D721Med (cell line): ENCODE data around the gene NTHL1.

ENCODE experiments used
- DNase-seq: peaks from one replicate; pipeline ENCODE4 v3.0.0; 2011; ENCODE audit warnings: low spot score; ENCODE audit not compliant: insufficient read length
- FAIRE-seq: peaks from 2 replicates; lab custom pipeline; 2011; peaks lifted over from hg19 to GRCh38; lab: Jason Lieb, UNC
- CTCF ChIP-seq: IDR thresholded peaks from 2 replicates; pipeline ENCODE4 v1.5.1; 2012; ENCODE audit warnings: mild to moderate bottlenecking, control low read depth; ENCODE audit not compliant: insufficient read depth; ENCODE audit errors: missing control alignments

Gene NTHL1

GRCh38 chr16:1998360-1998835, 49.2 kb downstream of the NTHL1 start:
- no peak for TF ChIP-seq CTCF
- DNase-seq (no peak), FAIRE-seq (no peak)

- FAIRE-seq = no peak
- DNase-seq = no peak
- no peak for TF ChIP-seq CTCF
Measured at GRCh38 chr16:1997494-1998359, 49.9 kb downstream of the NTHL1 start.

GRCh38 chr16:1993731-1994131, 53.9 kb downstream of the NTHL1 start:
- FAIRE-seq = no peak
- no peak for DNase-seq
- TF ChIP-seq CTCF = no peak

GRCh38 chr16:1992704-1993317, 54.8 kb downstream of the NTHL1 start:
- DNase-seq (no peak), FAIRE-seq (no peak)
- TF ChIP-seq CTCF = no peak

GRCh38 chr16:1991948-1992703, 55.5 kb downstream of the NTHL1 start:
- no peak for TF ChIP-seq CTCF
- no peak for FAIRE-seq
- no peak for DNase-seq

GRCh38 chr16:1991588-1991947, 56.1 kb downstream of the NTHL1 start:
- TF ChIP-seq CTCF = no peak
- DNase-seq = no peak
- FAIRE-seq = no peak
